BE2C (cell line): Measurements from ENCODE around the gene HARBI1.

Experiments
- DNase-seq: peaks from one replicate; pipeline ENCODE4 v3.0.0-alpha.2; 2020
- H3K27me3 ChIP-seq: fragments of 250-450 bp; sonication (Bioruptor Pico); 2 replicates; pipeline ENCODE4 v1.5.1; 2020; ENCODE audit warnings: mild to moderate bottlenecking
- H3K36me3 ChIP-seq: fragments of 250-450 bp; sonication (Bioruptor Pico); 2 replicates; pipeline ENCODE4 v1.5.1; 2020; ENCODE audit warnings: mild to moderate bottlenecking
- H3K4me1 ChIP-seq: fragments of 250-450 bp; sonication (Bioruptor Pico); 2 replicates; pipeline ENCODE4 v1.5.1; 2020
- H3K4me3 ChIP-seq: 2 replicates; pipeline ENCODE4 v1.5.1; 2011; ENCODE audit warnings: low read depth, low read length
- H3K9me3 ChIP-seq: fragments of 250-450 bp; sonication (Bioruptor Pico); 2 replicates; pipeline ENCODE4 v1.5.1; 2020
- TF ChIP-seq, protein P1 (sequence below): IDR thresholded peaks from 2 replicates; pipeline ENCODE4 v1.5.1; 2012; ENCODE audit warnings: mild to moderate bottlenecking, low read depth, low read length

Gene HARBI1

DNA sequence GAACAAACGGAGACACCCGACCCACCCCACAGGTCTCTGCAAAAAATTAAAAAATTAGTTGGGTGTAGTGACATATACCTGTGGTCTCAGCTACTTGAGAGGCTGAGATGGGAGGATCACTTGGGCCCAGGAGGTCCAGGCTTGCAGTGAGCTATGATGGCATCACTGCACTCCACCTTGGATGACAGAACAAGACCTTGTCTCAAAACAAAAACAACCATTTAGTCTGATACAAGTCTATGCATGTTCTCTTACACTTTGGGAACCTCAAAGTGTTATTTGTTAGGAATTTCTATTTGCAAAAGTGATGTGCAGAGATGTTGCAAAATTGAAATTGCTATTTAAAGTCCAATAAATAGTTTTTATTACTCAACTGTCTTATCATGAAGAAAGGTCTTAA is 14.6 kb upstream of the HARBI1 start:
- Histone ChIP-seq H3K27me3 (no peaks in the 10 kb centered on the region), H3K4me3 (no peak overlapping the region), H3K9me3 (no peaks in the 10 kb centered on the region), H3K4me1 (no peaks in the 10 kb centered on the region), H3K36me3 (no peaks in the 10 kb centered on the region)
- TF ChIP-seq, protein P1, sequence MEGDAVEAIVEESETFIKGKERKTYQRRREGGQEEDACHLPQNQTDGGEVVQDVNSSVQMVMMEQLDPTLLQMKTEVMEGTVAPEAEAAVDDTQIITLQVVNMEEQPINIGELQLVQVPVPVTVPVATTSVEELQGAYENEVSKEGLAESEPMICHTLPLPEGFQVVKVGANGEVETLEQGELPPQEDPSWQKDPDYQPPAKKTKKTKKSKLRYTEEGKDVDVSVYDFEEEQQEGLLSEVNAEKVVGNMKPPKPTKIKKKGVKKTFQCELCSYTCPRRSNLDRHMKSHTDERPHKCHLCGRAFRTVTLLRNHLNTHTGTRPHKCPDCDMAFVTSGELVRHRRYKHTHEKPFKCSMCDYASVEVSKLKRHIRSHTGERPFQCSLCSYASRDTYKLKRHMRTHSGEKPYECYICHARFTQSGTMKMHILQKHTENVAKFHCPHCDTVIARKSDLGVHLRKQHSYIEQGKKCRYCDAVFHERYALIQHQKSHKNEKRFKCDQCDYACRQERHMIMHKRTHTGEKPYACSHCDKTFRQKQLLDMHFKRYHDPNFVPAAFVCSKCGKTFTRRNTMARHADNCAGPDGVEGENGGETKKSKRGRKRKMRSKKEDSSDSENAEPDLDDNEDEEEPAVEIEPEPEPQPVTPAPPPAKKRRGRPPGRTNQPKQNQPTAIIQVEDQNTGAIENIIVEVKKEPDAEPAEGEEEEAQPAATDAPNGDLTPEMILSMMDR: no peak
- DNase-seq: no peak

DNA sequence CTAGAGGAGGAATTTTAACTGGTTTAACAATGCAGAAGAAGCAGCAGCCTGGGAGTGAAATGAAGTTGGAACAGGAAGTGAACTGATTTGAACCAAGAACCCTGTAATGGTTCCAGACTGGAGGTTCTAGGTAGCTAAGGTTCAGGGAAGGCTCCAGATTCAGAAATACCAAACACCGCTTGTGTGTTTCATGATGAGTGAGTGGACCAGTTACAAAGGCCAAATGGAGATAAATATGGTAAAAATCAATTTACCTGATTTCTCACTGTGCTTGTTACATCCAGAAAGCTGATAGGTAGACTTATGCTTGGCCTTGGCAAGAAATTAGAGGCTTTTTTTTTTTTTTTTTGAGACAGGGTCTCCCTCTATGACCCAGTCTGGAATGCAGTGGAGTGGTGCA is 13.2 kb upstream of the HARBI1 start:
- TF ChIP-seq, protein P1: no peak
- H3K27me3 ChIP-seq: no peaks in the 10 kb centered on the region
- no peaks in the 10 kb centered on the region for H3K36me3 ChIP-seq
- H3K4me1 ChIP-seq: no peaks in the 10 kb centered on the region
- no peak for DNase-seq
- no peak overlapping the region for H3K4me3 ChIP-seq
- H3K9me3 ChIP-seq: no peaks in the 10 kb centered on the region

DNA sequence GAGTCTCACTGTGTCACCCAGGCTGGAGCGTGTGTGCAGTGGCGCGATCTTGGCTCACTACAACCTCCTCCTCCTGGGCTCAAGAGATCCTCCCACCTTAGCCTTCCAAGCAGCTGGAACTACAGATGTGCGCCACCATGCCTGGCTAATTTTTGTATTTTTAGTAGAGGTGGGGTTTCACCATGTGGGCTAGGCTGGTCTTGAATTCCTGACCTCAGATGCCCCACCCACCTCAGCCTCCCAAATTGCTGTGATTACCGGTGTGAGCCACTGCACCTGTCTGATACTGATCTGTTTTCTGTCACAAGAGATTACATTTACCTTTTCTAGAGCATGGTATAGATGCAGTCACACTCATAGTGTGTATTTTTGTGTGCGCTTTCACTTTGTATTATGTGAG is 11.9 kb upstream of the HARBI1 start:
- Histone ChIP-seq H3K9me3 (no peaks in the 10 kb centered on the region), H3K27me3 (no peaks in the 10 kb centered on the region), H3K36me3 (no peaks in the 10 kb centered on the region), H3K4me1 (no peaks in the 10 kb centered on the region), H3K4me3 (no peak overlapping the region)
- no peak for DNase-seq
- TF ChIP-seq, protein P1: no peak

DNA sequence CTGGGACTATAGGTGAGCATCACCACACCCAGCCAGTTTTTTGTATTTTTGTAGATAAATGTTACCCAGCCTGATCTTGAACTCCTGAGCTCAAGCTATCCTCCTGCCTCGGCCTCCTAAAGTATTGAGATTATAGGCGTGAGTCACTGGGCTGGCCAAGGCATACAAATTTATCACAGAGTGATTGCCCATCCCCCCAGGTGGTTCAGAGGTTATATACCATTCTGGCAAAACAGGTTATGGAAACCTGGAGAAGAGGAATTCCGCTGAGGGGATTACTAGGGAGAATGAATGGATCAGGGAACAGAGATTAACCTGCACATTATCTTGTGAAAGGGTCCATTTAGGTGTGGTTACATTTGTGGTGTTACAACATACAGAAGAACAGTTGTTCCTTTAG is 8.4 kb upstream of the HARBI1 start:
- H3K27me3 ChIP-seq: no peaks in the 10 kb centered on the region
- no peak overlapping the region for H3K4me3 ChIP-seq
- H3K4me1 ChIP-seq: no peaks in the 10 kb centered on the region
- no peaks in the 10 kb centered on the region for H3K36me3 ChIP-seq
- no peaks in the 10 kb centered on the region for H3K9me3 ChIP-seq
- TF ChIP-seq, protein P1: no peak
- DNase-seq: no peak

DNA sequence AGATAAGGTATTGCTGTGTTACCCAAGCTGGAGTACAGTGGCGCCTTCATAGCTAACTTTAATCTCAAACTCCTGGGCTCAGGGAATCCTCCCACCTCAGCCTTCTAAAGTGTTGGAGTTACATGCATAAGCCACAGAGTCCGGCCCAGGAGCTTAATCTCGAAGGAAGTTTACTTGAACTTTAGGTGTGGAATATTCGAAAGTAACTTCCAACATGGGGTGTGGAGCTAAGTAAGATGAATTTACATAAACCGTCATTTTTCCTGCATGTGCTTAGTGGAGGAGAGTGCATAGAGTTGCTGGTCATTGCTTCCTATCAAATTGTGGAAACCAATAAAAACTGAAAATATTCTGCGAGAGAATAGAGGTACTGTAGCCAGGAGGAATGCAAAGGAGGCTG is 1.8 kb upstream of the HARBI1 start:
- Histone ChIP-seq H3K36me3 (no peaks in the 10 kb centered on the region), H3K4me3 (no peak overlapping the region; the same call in 1 of the 2 replicates), H3K9me3 (no peaks in the 10 kb centered on the region), H3K4me1 (no peaks in the 10 kb centered on the region), H3K27me3 (no peaks in the 10 kb centered on the region)
- TF ChIP-seq, protein P1: no peak
- DNase-seq: no peak

DNA sequence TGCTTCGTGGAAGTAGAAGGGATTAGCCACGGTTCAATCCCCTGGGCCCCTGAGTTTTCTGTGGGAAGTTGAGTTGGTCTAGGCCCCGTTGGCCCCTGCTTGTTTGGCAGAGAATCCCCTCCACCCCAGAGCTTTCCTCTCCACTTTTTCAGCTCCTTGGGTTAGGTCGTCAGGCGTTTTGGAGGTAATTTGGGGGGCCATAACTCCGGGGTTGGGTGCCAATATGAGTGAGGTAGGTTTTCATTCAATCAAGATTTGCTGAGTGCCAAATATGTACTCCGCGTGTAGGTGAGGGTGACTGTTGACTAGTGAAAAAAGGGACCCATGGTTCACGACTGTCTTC is 916 bp upstream of the HARBI1 start:
- H3K27me3 ChIP-seq: no peaks in the 10 kb centered on the region
- no peak for DNase-seq
- no peaks in the 10 kb centered on the region for H3K4me1 ChIP-seq
- H3K4me3 ChIP-seq: peak overlapping the region; percentile 90
- TF ChIP-seq, protein P1: no peak
- no peaks in the 10 kb centered on the region for H3K36me3 ChIP-seq
- H3K9me3 ChIP-seq: no peaks in the 10 kb centered on the region
